IMR-90 (cell line): ENCODE data around the gene ZNF341.

Source experiments
- POLR2A ChIP-seq: IDR thresholded peaks from 2 replicates; pipeline ENCODE4 v1.6.1; 2012; ENCODE audit warnings: mild to moderate bottlenecking, low read depth, low read length
- RAD21 ChIP-seq: IDR thresholded peaks from 2 replicates; pipeline ENCODE4 v1.6.1; 2012; ENCODE audit warnings: low read length, improper control_type of control experiment
- TF ChIP-seq, protein P1 (sequence below): conservative IDR thresholded peaks from 2 replicates; pipeline ENCODE4 v1.5.1; 2012; ENCODE audit warnings: mild to moderate bottlenecking, low read depth, low read length, improper control_type of control experiment

DNA sequence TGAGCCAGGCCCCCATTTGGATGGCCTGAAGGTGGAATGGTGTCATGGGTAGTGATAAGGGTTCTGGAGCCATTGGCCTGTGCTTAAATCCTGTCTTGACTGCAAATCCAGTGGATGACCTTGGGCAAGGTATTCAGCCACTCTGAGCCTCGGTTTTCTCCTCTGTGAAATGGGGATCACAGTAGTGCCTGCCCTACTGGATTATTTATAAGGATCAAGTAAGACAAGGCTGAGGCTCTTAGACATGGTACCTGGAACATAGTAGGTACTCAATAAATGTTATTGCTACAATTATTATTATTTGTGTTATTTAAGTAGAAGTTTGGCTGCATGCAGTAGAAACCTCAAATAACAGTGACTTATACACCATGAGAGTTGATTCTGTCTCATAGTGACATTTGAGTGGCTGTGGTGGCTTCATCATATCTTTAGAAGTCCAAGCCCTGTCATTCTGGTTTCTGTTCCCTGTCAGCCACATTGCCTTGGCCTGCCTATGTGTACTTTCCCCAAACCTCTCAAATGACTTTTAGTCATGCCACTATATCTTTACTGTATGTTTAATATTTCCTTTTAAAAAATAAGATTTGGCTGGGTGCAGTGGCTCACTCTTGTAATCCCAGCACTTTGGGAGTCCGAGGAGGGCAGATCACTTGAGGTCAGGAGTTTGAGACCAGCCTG lies 41.8 kb downstream of the ZNF341 start:
- TF ChIP-seq, protein P1, sequence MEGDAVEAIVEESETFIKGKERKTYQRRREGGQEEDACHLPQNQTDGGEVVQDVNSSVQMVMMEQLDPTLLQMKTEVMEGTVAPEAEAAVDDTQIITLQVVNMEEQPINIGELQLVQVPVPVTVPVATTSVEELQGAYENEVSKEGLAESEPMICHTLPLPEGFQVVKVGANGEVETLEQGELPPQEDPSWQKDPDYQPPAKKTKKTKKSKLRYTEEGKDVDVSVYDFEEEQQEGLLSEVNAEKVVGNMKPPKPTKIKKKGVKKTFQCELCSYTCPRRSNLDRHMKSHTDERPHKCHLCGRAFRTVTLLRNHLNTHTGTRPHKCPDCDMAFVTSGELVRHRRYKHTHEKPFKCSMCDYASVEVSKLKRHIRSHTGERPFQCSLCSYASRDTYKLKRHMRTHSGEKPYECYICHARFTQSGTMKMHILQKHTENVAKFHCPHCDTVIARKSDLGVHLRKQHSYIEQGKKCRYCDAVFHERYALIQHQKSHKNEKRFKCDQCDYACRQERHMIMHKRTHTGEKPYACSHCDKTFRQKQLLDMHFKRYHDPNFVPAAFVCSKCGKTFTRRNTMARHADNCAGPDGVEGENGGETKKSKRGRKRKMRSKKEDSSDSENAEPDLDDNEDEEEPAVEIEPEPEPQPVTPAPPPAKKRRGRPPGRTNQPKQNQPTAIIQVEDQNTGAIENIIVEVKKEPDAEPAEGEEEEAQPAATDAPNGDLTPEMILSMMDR: no peak
- TF ChIP-seq RAD21: no peak
- TF ChIP-seq POLR2A: no peak
